Uterus (tissue), 4 donors: Measurements from ENCODE around the gene FOCAD. TPM values are rescaled to one million over a fixed set of nuclear protein-coding genes. Genes with fewer than 3 reads are reported as not detected.

ENCODE experiments used
- DNase-seq, 2 donors: peaks; one replicate each; pipeline ENCODE4 v3.0.0-alpha.2; 2019 to 2020
- H3K27ac ChIP-seq, 2 donors: fragments of 200-600 bp; sonication (generic); 1 replicate in 1 of 2; 2 replicates in 1 of 2; pipeline ENCODE4 v1.5.1; 2016 to 2018
- H3K27me3 ChIP-seq, 2 donors: fragments of 200-600 bp; sonication (generic); one replicate each; pipeline ENCODE4 v1.5.1; 2018 to 2019; ENCODE audit warnings: control low read depth in 1 of 2
- H3K36me3 ChIP-seq, 2 donors: fragments of 200-600 bp; sonication (generic); one replicate each; pipeline ENCODE4 v1.5.1; 2019; ENCODE audit warnings: control low read depth in 1 of 2
- H3K4me1 ChIP-seq, 2 donors: fragments of 200-600 bp; sonication (generic); one replicate each; pipeline ENCODE4 v1.5.1; 2018 to 2019; ENCODE audit warnings: control low read depth in 1 of 2
- H3K4me3 ChIP-seq, 2 donors: fragments of 200-600 bp; sonication (generic); 1 replicate in 1 of 2; 2 replicates in 1 of 2; pipeline ENCODE4 v1.5.1; 2018 to 2019; ENCODE audit warnings: mild to moderate bottlenecking in 1 of 2
- H3K9me3 ChIP-seq, 2 donors: fragments of 200-600 bp; sonication (generic); one replicate each; pipeline ENCODE4 v1.5.1; 2019; ENCODE audit warnings: control low read depth in 1 of 2
- POLR2A ChIP-seq, 2 donors: fragments of 450-650 bp; IDR thresholded peaks; one replicate each; pipeline ENCODE4 v1.6.1; 2016; ENCODE audit warnings: antibody characterized with exemption in 2 of 2, mild to moderate bottlenecking in 1 of 2, moderate library complexity in 1 of 2
- intact Hi-C: fragments of 100-400 bp; cut with DNase I; formaldehyde crosslinking; loops from one replicate; pipeline ENCODE4 v1.15.1; 2023; ENCODE audit warnings: low total_unique reads
- total RNA-seq, 4 donors: library from RNA; depleted of rRNA in 3 of 4; stranded (reverse); fragments of >200 nt in 3 of 4; gene quantifications; one replicate each; pipeline versions ENCODE4 v1.1.0 to v1.2.4, GENCODE V29; 2014 to 2023
- TF ChIP-seq, protein P1 (sequence below), 4 experiments: fragments of 200-600 bp in 2 of 4; fragments of 450-650 bp in 2 of 4; sonication (generic) in 2 of 4; IDR thresholded peaks; one replicate each; pipeline ENCODE4 v1.5.1; 2016 to 2019; ENCODE audit warnings: antibody characterized with exemption in 4 of 4, mild to moderate bottlenecking in 2 of 4, moderate library complexity in 1 of 4
- donor health status: DM: yes; HTN: yes; CAD: no.

Gene FOCAD
- total RNA-seq, 4 donors from 2014 or later: 24.1 to 86.5 (median 34.3) TPM

DNA sequence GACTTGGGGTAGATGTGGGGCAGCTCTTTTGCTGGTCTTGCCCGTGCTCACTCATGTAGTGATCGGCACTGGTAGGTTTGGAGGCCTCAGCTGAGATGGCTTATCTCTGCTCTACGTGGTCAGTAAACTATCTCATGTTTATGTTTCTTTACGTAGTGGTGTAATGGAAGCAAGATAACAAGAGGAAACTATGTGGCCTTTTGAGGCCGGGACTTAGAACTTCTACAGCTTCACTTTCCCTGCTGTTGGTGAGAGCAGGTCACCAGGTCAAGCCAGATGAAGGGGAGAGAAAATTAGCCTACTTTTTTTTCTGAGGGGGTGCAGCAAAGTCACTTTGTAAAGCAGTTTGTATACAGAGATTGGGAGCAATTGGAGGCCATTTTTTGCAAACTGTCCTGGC, 8.5 kb downstream of the FOCAD start:
- Histone ChIP-seq H3K4me3 (no peak overlapping the region), H3K9me3 (no peaks in the 10 kb centered on the region), H3K27me3 (no peaks in the 10 kb centered on the region), H3K4me1 (no peaks in the 10 kb centered on the region), H3K27ac (no peak overlapping the region), H3K36me3 (no peaks in the 10 kb centered on the region)
- DNase-seq: no peak
- intact Hi-C loops: no loop called here
- no peak for TF ChIP-seq POLR2A (IDR thresholded peaks at IDR 0.05)
- TF ChIP-seq, protein P1, sequence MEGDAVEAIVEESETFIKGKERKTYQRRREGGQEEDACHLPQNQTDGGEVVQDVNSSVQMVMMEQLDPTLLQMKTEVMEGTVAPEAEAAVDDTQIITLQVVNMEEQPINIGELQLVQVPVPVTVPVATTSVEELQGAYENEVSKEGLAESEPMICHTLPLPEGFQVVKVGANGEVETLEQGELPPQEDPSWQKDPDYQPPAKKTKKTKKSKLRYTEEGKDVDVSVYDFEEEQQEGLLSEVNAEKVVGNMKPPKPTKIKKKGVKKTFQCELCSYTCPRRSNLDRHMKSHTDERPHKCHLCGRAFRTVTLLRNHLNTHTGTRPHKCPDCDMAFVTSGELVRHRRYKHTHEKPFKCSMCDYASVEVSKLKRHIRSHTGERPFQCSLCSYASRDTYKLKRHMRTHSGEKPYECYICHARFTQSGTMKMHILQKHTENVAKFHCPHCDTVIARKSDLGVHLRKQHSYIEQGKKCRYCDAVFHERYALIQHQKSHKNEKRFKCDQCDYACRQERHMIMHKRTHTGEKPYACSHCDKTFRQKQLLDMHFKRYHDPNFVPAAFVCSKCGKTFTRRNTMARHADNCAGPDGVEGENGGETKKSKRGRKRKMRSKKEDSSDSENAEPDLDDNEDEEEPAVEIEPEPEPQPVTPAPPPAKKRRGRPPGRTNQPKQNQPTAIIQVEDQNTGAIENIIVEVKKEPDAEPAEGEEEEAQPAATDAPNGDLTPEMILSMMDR (IDR thresholded peaks at IDR 0.05): no peak

GRCh38 chr9:20693068-20693467, 9.0 kb downstream of the FOCAD start:
- no peaks in the 10 kb centered on the region for H3K4me1 ChIP-seq
- no peaks in the 10 kb centered on the region for H3K9me3 ChIP-seq
- no peak overlapping the region for H3K27ac ChIP-seq
- no peak for TF ChIP-seq POLR2A (IDR thresholded peaks at IDR 0.05)
- TF ChIP-seq, protein P1 (IDR thresholded peaks at IDR 0.05): no peak
- no peak for DNase-seq
- H3K36me3 ChIP-seq: no peaks in the 10 kb centered on the region
- no peaks in the 10 kb centered on the region for H3K27me3 ChIP-seq
- intact Hi-C loops: no loop called here
- H3K4me3 ChIP-seq: no peak overlapping the region

DNA sequence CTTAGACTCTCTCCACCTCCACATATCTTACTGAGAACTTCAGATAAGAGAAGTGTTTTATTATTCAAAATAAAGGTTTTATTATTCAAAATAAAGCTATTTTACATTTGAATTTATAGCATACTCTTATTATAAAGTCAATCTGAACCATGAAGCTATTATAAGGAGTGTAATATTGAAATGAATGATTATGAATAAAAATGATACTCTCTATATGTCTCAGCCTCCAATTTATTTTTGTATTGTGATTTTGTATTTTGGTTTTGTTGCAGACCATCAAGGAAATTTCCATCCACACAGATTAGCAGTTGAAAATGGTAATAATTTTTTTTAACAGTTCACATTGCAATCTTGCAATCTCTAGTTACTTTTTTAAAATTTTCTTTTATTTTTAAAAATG, 10.2 kb downstream of the FOCAD start:
- Histone ChIP-seq H3K4me3 (no peak overlapping the region), H3K9me3 (no peaks in the 10 kb centered on the region), H3K27me3 (no peaks in the 10 kb centered on the region), H3K27ac (no peak overlapping the region), H3K36me3 (no peaks in the 10 kb centered on the region), H3K4me1 (no peaks in the 10 kb centered on the region)
- no peak for DNase-seq
- TF ChIP-seq, protein P1 (IDR thresholded peaks at IDR 0.05): no peak
- TF ChIP-seq POLR2A (IDR thresholded peaks at IDR 0.05): no peak
- intact Hi-C loops: no loop called here

GRCh38 chr9:20697021-20697719, 13.1 kb downstream of the FOCAD start:
- Histone ChIP-seq H3K9me3 (no peaks in the 10 kb centered on the region), H3K4me1 (no peaks in the 10 kb centered on the region), H3K27ac (no peak overlapping the region), H3K36me3 (no peaks in the 10 kb centered on the region), H3K27me3 (no peaks in the 10 kb centered on the region), H3K4me3 (no peak overlapping the region)
- no peak for DNase-seq
- no peak for TF ChIP-seq POLR2A (IDR thresholded peaks at IDR 0.05)
- TF ChIP-seq, protein P1 (IDR thresholded peaks at IDR 0.05): no peak
- intact Hi-C loops: no loop called here

GRCh38 chr9:20698782-20699181, 14.7 kb downstream of the FOCAD start:
- no peak for DNase-seq
- Histone ChIP-seq H3K4me3 (no peak overlapping the region), H3K4me1 (no peaks in the 10 kb centered on the region), H3K9me3 (no peaks in the 10 kb centered on the region), H3K27me3 (no peaks in the 10 kb centered on the region), H3K27ac (no peak overlapping the region), H3K36me3 (no peaks in the 10 kb centered on the region)
- TF ChIP-seq, protein P1 (IDR thresholded peaks at IDR 0.05): no peak
- no peak for TF ChIP-seq POLR2A (IDR thresholded peaks at IDR 0.05)
- intact Hi-C loops: no loop called here
